Stimulated activated naive CD4-positive, alpha-beta T cell treated with Interleukin-2 at 50 U/mL for 16 hours (primary cell): ENCODE data around the gene AQP2.

Experiments used
- DNase-seq: peaks from one replicate; lab custom pipeline; 2025; lab: John Stamatoyannopoulos, UW

AQP2 gene

GRCh38 chr12:49920241-49920914 is 30.2 kb upstream of the AQP2 start:
- no peak for DNase-seq

GRCh38 chr12:49920915-49921286 is 29.6 kb upstream of the AQP2 start:
- DNase-seq = no peak

GRCh38 chr12:49921299-49921698 is 29.2 kb upstream of the AQP2 start:
- DNase-seq = no peak

GRCh38 chr12:49921936-49922335 is 28.6 kb upstream of the AQP2 start:
- DNase-seq = no peak

DNA sequence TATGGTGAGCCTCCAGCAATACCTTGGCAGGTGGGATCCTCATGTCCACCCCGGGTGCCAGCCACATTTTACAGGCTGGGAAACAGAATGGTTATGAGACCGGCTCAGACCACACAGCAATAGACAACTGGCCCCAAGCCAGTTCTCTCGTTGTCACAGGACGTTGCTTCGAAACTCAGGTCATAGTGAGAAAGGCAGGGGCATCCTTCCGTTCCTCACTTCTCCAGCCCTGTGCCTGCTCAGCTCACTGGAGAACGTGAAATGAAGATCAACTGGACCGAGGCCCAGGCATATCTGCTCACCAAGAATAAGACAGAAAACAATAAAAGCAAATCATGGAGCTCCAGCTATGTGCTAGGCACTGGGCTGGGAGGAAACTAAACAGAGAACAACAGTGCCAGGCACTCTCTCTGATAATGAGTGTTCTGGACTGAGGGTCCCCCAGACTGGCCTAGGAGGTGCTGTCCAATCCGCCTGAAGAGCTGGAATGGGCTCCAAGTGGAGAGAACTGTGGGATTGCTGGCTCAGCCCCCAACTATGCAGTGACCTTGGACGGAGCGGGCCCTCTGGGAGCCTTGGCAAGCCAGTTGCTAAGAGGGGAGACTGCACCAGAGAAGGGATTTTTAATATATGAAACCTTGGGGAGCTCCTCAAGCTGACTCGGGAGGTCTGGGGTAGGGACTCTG is 28.0 kb upstream of the AQP2 start:
- DNase-seq = no peak

GRCh38 chr12:49923035-49923644 is 27.4 kb upstream of the AQP2 start:
- DNase-seq = no peak

GRCh38 chr12:49923880-49924556 is 26.5 kb upstream of the AQP2 start:
- no peak for DNase-seq

- DNase-seq = no peak
Measured at GRCh38 chr12:49924628-49925246, 25.8 kb upstream of the AQP2 start.

DNA sequence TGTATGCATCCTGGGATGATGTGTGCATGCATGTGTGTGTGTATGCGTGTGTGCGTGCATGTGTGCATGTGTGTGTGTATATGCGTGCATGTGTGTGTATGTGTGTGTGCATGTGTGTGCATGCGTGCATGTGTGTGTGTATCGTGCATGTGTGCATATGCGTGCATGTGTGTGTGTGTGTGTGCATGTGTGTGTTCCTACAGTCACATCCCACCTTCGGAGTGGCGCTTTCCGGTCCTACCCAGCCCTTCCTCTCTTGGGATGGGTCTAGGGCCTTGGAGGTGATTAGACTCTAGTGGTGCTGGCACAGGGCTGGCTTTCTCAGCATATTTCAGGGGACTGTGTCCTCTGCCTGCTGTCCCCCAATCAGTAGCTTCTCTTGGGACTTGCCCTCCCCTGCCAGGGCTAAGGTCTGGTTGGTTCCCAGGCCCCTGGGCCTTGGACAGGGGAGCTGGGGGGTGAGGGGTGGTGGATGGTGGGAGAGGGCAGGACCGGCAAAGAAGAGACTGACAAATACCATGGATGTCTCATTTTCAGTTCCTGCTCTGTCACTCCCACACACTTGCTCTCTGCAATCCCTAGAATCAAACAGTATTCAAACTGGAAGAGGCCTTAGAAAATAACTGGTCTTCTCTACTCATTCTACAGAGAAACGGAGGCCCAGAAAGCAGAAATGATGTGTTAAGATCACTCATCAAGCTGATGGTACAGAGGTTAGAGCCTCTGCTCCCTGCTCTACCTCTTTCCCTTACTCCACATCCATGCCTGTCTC is 24.9 kb upstream of the AQP2 start:
- no peak for DNase-seq

DNA sequence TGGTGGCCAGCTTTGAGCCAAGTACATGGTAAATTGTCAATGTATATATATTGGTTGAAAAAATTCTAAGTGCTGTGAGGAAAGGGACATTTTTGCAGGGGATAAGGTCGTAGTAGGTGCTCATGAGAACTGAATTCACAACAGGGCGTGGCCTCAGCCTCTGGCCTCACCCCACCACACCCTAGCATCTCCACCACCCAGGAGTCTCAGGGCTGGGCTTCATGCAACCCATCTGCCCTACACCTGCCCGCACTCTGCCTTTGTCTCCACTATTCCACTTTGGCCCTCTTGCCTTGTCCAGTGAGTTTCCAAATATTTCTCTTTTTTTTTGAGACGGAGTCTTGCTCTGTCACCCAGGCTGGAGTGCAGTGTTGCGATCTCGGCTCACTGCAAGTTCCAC is 22.1 kb upstream of the AQP2 start:
- DNase-seq = no peak

DNA sequence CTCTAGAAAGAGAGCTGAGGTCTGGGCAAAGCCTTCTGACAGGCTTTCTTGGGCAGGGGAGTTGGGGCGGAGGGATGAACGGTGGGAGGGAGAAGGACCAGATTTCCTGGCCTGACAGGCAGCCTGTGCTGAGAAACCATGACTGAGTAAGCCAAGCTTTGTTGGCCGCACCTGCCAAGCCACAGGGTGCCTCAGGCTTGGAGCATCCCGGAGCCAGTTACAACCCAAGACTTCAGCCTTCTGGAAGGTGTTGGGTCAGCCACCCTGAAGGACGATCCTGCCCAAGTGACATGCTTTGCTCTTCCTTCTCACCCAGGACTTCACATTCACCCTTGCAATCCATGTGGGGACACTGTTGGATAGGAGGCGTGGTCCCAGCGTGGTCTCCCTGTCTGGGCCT is 21.0 kb upstream of the AQP2 start:
- DNase-seq = no peak

GRCh38 chr12:49930515-49931288 is 19.8 kb upstream of the AQP2 start:
- DNase-seq = no peak

GRCh38 chr12:49932023-49932422 is 18.5 kb upstream of the AQP2 start:
- no peak for DNase-seq

DNA sequence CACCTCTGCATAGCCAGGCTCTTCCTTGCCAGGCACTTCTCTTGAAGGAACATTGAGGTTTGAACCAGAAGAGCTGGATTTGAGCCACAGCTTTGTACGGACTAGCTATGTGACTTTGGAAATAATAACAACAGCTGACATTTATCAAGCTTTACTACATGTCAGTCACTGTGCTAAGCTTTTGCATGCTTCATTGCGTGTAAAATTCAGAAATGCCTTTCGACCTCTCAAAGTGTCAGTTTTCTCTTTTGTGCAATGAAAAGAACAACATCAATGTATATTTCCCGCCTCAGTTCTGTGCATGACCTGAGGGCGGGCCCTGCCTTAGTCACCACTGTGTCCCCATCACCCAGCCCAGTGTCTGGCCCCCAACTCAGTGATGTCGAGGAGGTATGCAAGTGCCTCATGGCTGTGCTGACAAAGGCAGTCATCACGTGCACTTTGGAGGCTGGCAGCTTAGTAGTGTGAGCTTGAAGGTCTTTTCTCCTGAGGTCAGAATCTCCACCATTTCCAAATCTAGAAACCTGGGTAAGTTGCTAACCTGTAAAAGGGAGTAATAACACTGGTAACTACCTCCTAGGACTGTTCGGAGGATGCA is 17.9 kb upstream of the AQP2 start:
- no peak for DNase-seq

GRCh38 chr12:49933796-49934195 is 16.7 kb upstream of the AQP2 start:
- no peak for DNase-seq

GRCh38 chr12:49934505-49934904 is 16.0 kb upstream of the AQP2 start:
- no peak for DNase-seq

DNA sequence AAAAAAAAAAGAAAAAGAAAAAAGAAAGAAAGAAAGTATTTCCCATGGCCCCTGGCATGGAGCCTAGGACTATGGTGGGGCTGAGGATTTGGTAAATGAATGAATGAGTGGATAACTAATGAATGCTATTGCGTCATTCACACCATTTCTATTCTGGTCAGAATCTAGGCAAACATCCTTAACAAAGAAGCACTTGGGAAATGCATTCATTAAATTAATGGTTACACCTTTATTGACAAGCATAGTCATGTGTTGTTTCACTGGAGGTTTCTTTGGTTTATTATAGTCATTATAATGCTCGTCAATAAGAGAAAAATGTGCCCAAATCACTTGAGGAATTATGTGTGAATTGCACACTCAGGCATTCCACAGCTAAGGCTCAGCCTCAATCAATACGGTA is 13.6 kb upstream of the AQP2 start:
- DNase-seq = no peak

DNA sequence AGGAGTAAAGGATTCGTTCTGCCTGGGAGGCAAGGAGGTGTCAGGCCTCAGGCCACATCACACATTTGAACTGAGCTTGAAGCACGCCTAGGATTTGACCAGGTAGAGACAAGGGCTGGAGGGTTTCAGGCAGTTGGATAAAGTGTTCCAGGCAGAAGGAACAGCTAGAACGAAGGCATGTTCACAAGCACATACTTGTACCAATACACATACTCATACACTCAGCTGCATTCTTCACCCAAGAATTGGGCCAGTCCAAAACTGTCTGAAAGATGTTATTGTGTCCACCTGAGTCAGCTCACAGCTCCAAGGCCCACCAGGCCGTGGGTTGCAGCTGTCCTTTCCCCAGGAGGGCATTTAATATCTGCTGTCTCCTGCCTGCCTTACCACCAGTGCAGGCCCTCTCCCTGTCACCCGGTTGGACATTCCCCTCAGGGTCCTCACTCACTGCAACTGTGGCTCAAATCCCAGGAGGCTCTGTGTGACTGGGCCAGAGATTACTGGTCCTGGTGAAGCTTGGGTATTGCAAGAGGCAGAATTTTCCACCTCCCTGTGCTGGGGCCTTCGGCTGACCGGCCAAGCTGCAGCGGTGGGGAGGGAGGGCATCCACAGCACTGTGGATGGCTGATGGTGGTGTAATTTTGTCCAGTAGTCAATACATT is 12.8 kb upstream of the AQP2 start:
- no peak for DNase-seq

DNA sequence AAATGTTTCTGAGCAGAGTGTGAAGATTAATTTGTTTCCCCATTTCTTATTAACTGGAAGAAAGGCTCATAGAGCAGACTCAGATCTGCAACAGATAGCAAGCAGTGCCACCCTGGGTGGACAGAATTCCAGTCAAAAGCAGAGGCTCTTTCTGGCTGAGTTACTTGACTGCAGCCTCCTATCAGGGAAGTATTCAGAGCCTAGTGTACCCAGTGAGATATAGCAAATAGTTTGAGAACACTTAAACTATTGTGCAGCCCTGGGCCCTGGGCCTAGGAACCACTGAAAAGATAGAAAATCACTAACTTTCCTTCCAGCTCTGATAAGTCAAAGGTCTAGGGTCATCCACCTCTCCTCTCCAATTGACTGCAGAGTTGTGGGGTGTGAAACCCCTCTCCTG is 11.2 kb upstream of the AQP2 start:
- no peak for DNase-seq

DNA sequence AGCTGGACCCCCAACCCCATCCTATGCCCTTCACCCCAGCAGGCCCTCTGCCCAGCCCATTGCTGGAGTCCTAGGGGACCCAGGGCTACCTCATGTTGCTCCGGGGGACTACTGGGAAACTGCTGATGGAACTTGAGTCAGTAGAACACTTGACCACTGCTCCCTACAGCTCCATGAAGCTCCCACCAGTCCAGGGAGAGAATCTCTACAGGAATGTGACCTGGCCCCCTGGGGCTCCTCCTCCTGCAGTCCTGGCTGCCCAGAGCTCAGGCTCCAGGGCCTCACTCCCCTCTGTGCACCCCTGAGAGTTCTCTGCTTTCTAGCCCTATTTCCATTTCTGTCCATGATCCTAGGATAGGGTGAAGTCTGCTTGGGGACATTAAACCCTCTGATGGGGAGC is 10.8 kb upstream of the AQP2 start:
- no peak for DNase-seq
